ENCODE results near the gene GPR137.
"Not testable (repeated sequence)": the region's sequence is repeated elsewhere in the genome, so short reads cannot be mapped to it uniquely, and the experiment has no call there.

GPR137 gene

DNA sequence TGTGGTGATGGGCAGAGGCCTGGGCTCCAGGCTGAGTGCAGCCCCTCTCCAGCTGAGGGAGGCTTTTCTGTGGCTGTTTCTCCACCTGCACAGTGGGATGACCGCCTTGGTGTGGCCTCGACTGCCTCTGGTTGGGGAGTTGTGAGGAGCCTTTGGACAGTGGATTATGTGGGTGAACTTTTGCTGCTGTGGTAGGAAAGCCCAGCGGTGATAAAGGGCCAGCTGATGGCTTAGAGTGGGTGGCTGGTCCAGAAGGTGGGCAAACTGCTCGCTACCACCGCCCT lies 18.3 kb downstream of the GPR137 start:
- Histone ChIP-seq H3K27ac (ENCODE audit: low read depth, low read length) (peak overlapping the region; percentile 91), H3K9me3 (ENCODE audit: low read length) (no peaks in the 10 kb centered on the region), H3K36me3 (ENCODE audit: insufficient read depth, low read length) (no peaks in the 10 kb centered on the region), H3K9ac (ENCODE audit: low read length) (peak overlapping the region; percentile 73), H3K4me3 (ENCODE audit: low read depth in 1 of 2, low read length in 2 of 2) (peak overlapping the region; percentile 51 to 83), H3K4me1 (ENCODE audit: insufficient read depth, low read length) (peaks cover 38% of the 10 kb centered on the region), H3K27me3 (ENCODE audit: control insufficient read depth in 1 of 2, insufficient read depth in 2 of 2, low read length in 2 of 2) (peaks cover 26 to 41% of the 10 kb centered on the region in 2 donors)

DNA sequence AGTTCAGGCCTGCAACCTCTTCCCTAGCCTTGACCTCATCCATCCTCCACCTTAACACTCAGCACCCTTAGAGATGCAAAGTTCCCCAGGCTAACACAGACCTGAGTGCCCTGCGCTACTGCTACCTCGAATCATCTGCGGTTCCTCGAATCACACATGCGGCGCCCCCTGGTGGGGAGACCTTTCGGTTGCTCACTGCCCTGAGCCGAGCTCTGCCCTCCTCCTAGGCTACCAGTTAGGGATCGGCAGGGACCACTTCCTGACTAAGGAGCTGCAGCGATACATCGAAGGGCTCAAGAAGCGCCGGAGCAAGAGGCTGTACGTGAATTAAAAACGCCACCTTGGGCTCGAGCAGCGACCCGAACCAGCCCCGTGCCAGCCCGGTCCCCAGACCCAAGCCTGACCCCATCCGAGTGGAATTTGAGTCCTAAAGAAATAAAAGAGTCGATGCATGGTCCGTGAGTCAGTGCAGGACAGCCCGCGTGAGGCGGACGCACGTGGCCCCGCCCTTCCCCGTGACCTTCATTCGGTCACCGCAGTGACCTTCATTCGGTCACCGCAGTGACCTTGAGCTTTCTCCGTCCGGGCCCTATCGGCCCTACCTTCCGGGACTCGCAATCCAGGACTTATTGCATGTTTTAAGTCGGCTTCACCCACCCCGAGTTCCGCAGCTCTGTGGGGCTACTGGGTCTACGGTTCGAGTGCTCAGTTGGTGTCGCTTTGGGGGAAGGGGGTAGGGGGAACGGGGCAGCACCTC lies 18.8 kb downstream of the GPR137 start:
- Histone ChIP-seq H3K4me1 (ENCODE audit: insufficient read depth, low read length) (peaks cover 38% of the 10 kb centered on the region), H3K36me3 (ENCODE audit: insufficient read depth, low read length) (no peaks in the 10 kb centered on the region)

DNA sequence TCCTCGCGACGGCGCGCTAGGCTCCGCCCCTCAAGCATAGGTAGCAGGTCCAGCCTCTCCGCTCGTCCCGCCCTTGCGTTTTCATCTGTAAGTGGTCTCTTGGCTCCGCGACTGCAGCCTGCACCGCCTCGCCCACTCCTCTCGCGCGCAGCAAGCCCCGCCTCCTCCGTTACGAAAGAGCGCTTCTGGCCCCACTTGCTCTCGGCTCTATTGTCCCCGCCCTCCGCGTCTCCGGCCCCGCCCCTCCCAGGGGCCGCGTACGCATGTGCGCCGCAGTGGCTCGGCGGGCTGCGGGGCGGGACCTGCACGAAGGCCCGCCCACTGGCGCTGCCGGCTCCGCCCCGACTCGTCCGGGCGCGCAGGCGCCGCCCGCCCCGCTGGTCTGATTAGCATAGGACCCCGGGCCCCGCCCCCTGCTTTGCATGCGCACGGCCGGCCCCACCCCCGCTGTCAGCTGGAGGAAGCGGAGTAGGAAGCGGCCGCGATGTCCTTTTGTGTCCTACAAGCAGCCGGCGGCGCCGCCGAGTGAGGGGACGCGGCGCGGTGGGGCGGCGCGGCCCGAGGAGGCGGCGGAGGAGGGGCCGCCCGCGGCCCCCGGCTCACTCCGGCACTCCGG lies 19.5 kb downstream of the GPR137 start, which contains the start of gene ESRRA:
Gene ESRRA, plus strand, starts transcription at position 450 of the 616 bp plus-strand sequence. CDS start 1,656 bp downstream, outside the sequence.
- peak within 1 kb of the TSS; percentile 73 for H3K9ac ChIP-seq (ENCODE audit: low read length)
- no peaks in the 10 kb centered on the region for H3K36me3 ChIP-seq (ENCODE audit: insufficient read depth, low read length)
- peak within 1 kb of the TSS; percentile 91 for H3K27ac ChIP-seq (ENCODE audit: low read depth, low read length)
- peaks cover 20 to 29% of the 10 kb centered on the region in 2 donors for H3K27me3 ChIP-seq (ENCODE audit: control insufficient read depth in 1 of 2, insufficient read depth in 2 of 2, low read length in 2 of 2)
- no peaks in the 10 kb centered on the region for H3K9me3 ChIP-seq (ENCODE audit: low read length)
- H3K4me1 ChIP-seq (ENCODE audit: insufficient read depth, low read length), result peaks cover 32% of the 10 kb centered on the region
- peak within 1 kb of the TSS; percentile 78 to 83 for H3K4me3 ChIP-seq (ENCODE audit: low read depth in 1 of 2, low read length in 2 of 2)

More for the DNA sequence above, 18.8 kb downstream of the GPR137 start:
- peak overlapping the region; percentile 51 to 83 for H3K4me3 ChIP-seq (ENCODE audit: low read depth in 1 of 2, low read length in 2 of 2)
- peaks cover 26 to 36% of the 10 kb centered on the region in 2 donors for H3K27me3 ChIP-seq (ENCODE audit: control insufficient read depth in 1 of 2, insufficient read depth in 2 of 2, low read length in 2 of 2)
- peak overlapping the region; percentile 91 for H3K27ac ChIP-seq (ENCODE audit: low read depth, low read length)
- H3K9me3 ChIP-seq (ENCODE audit: low read length), result no peaks in the 10 kb centered on the region
- H3K9ac ChIP-seq (ENCODE audit: low read length), result peak overlapping the region; percentile 73

DNA sequence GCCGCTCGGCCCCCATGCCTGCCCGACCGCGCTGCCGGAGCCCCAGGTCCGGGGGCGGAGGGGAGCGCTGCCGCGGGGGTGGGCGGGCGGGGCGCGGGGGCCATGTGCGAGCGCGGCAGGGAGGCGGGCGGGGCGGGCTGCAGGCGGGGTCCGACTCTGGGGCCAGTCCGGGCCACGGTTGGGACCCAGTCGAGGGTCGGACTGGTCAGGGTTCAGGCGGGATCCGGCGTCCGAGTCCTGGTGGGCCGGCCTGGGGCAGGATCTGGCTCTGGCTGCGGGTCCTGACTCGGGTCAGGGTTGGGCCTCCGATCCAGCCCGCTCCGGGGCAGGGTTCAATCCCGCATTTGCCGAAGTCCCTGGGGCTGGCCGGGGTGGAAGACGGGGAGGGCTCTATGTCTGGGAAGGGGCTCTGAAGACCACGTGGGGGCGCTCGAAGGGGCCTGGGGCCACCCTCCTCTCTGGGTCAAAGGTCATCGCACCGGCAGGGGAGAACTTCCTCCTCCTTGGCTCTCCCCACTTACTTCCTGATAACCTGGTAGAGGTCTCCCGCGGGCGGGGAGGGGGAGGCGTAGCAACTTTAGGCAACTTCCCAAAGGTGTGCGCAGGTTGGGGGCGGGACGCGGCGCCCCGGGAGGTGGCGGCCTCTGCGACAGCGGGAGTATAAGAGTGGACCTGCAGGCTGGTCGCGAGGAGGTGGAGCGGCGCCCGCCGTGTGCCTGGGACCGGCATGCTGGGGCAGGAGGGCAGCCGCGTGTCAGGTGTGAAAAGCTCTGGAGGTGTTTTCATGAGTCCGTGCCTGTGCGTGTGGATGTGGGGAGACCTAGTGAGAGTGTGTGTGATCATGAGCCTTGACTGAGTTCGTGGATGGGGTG lies 20.3 kb downstream of the GPR137 start:
- H3K4me3 ChIP-seq (ENCODE audit: low read depth in 1 of 2, low read length in 2 of 2), result peak overlapping the region; percentile 74 to 78
- no peaks in the 10 kb centered on the region for H3K36me3 ChIP-seq (ENCODE audit: insufficient read depth, low read length)
- H3K27me3 ChIP-seq (ENCODE audit: control insufficient read depth in 1 of 2, insufficient read depth in 2 of 2, low read length in 2 of 2), result peaks cover 13 to 22% of the 10 kb centered on the region in 2 donors
- peaks cover 25% of the 10 kb centered on the region for H3K4me1 ChIP-seq (ENCODE audit: insufficient read depth, low read length)
- H3K9ac ChIP-seq (ENCODE audit: low read length), result peak overlapping the region; percentile 58
- H3K27ac ChIP-seq (ENCODE audit: low read depth, low read length), result peak overlapping the region; percentile 85
- H3K9me3 ChIP-seq (ENCODE audit: low read length), result no peaks in the 10 kb centered on the region

DNA sequence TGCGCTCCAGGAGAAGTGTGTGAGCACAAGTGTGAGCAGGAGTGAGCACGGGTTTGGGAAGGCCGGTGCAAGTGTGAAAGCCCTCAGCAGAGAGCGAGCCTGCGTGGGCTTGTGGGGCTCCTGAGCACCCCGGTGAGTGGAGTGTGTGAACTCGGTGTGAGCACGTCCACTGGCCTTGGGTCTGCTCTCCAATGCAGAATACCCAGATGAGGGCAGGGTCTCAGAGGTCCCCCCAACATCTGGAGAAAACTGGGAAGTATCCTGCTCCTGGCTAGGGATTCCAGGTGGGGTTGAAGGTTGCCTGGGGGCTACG lies 20.9 kb downstream of the GPR137 start:
- Histone ChIP-seq H3K9me3 (ENCODE audit: low read length) (no peaks in the 10 kb centered on the region), H3K27me3 (ENCODE audit: control insufficient read depth in 1 of 2, insufficient read depth in 2 of 2, low read length in 2 of 2) (peaks cover 11 to 19% of the 10 kb centered on the region in 2 donors), H3K9ac (ENCODE audit: low read length) (peak overlapping the region; percentile 58), H3K36me3 (ENCODE audit: insufficient read depth, low read length) (no peaks in the 10 kb centered on the region), H3K4me3 (ENCODE audit: low read depth in 1 of 2, low read length in 2 of 2) (peak overlapping the region; percentile 74 to 78), H3K4me1 (ENCODE audit: insufficient read depth, low read length) (peaks cover 21% of the 10 kb centered on the region), H3K27ac (ENCODE audit: low read depth, low read length) (peak overlapping the region; percentile 85)

DNA sequence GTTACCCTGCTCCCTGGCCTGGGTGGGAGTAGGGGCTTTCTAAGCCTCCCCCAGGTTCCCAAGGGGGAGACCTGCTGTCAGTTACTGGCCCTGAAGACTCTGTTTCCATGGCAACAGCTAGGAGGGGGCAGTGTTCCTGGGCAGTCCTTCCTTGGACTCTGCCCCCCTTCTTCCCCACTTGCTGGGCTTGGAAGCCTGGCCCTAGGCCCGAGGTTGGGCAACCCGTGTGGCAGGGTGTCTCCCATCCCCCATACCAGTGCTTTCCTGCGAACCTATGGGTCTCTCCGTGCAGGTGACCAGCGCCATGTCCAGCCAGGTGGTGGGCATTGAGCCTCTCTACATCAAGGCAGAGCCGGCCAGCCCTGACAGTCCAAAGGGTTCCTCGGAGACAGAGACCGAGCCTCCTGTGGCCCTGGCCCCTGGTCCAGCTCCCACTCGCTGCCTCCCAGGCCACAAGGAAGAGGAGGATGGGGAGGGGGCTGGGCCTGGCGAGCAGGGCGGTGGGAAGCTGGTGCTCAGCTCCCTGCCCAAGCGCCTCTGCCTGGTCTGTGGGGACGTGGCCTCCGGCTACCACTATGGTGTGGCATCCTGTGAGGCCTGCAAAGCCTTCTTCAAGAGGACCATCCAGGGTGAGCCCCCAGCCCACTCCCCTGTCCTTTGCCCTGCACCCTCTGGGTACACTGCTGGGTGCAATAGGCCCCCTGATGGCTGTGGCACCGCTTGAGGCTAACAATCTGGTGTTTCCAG lies 21.4 kb downstream of the GPR137 start:
- Histone ChIP-seq H3K27me3 (ENCODE audit: control insufficient read depth in 1 of 2, insufficient read depth in 2 of 2, low read length in 2 of 2) (peaks cover 7 to 14% of the 10 kb centered on the region in 2 donors), H3K9me3 (ENCODE audit: low read length) (no peaks in the 10 kb centered on the region), H3K36me3 (ENCODE audit: insufficient read depth, low read length) (no peaks in the 10 kb centered on the region), H3K27ac (ENCODE audit: low read depth, low read length) (peak overlapping the region; percentile 85), H3K4me3 (ENCODE audit: low read depth in 1 of 2, low read length in 2 of 2) (peak overlapping the region in 1 of 2 donors; percentile 74), H3K9ac (ENCODE audit: low read length) (no peak overlapping the region), H3K4me1 (ENCODE audit: insufficient read depth, low read length) (peaks cover 21% of the 10 kb centered on the region)

DNA sequence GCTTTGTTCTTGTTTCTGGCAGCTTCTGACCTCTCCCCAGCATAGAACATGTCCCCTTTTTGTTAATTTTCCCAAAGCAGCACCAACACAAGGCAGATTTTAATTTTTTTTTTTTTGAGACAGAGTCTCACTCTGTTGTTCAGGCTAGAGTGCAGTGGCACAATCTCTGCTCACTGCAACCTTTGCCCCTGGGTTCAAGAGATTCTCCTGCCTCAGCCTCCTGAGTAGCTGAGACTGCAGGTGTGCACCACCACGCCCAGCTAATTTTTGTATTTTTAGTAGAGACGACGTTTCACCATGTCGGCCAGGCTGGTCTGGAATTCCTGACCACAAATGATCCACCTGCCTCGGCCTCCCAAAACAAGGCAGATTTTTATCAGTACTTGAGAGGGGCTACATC lies 22.1 kb downstream of the GPR137 start:
- not testable (repeated sequence) for H3K27ac ChIP-seq (ENCODE audit: low read depth, low read length); H3K9ac ChIP-seq (ENCODE audit: low read length); H3K4me3 ChIP-seq (ENCODE audit: low read depth in 1 of 2, low read length in 2 of 2); H3K36me3 ChIP-seq (ENCODE audit: insufficient read depth, low read length); H3K9me3 ChIP-seq (ENCODE audit: low read length)
- Histone ChIP-seq H3K4me1 (ENCODE audit: insufficient read depth, low read length) (peaks cover 21% of the 10 kb centered on the region), H3K27me3 (ENCODE audit: control insufficient read depth in 1 of 2, insufficient read depth in 2 of 2, low read length in 2 of 2) (peaks cover 7 to 10% of the 10 kb centered on the region in 2 donors)

DNA sequence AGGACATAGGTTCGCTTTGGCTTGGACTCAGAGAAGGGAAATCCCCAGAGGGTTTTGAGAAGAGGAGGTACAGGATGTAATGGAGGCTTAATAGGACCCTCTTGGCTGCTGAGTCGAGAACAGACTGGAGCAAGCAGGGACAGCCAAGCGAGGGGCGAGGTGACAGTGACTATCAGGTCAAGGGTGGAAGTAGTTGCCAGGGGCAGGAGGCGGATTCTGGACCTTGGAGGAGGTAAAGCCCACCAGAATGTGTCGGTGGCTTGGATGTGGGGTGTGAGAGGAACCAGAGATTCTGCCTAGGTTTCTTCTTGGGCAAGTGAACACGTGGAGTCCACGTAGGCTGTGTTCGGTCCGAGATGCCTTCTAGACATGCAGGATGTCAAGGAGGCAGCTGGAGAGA lies 27.3 kb downstream of the GPR137 start:
- no peak overlapping the region for H3K4me3 ChIP-seq (ENCODE audit: low read depth in 1 of 2, low read length in 2 of 2)
- H3K9me3 ChIP-seq (ENCODE audit: low read length), result no peaks in the 10 kb centered on the region
- H3K27me3 ChIP-seq (ENCODE audit: control insufficient read depth in 1 of 2, insufficient read depth in 2 of 2, low read length in 2 of 2), result no peaks in the 10 kb centered on the region
- H3K9ac ChIP-seq (ENCODE audit: low read length), result no peak overlapping the region
- peaks cover 9% of the 10 kb centered on the region for H3K36me3 ChIP-seq (ENCODE audit: insufficient read depth, low read length)
- peaks cover 8% of the 10 kb centered on the region for H3K4me1 ChIP-seq (ENCODE audit: insufficient read depth, low read length)
- no peak overlapping the region for H3K27ac ChIP-seq (ENCODE audit: low read depth, low read length)

DNA sequence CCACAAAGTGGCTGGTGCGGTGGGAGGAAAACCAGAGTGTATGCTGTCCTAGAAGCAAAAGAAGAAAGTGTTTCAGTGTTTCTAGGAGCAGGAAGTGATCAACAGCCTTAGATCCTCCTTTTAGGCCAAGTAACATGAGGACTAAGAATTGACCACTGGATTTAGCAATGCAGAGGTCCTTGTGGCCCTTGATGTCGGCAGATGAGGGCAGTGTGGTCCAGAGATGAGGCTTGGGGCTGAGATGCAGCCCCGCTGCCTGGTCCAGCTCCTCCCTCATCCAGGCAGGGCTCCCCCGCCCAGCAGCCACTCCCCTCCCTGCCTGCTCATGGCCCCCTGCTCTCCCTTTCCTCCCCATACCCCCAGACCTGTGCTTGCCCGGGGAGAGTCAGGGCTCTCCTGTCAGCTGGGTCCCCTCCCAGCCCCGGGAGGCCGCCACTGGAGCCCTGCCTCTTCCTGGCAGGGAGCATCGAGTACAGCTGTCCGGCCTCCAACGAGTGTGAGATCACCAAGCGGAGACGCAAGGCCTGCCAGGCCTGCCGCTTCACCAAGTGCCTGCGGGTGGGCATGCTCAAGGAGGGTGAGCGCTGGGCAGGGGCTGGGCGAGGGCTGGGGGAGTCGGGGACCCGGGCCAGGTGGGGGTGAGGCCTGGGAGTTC lies 28.0 kb downstream of the GPR137 start:
- Histone ChIP-seq H3K4me3 (ENCODE audit: low read depth in 1 of 2, low read length in 2 of 2) (no peak overlapping the region), H3K4me1 (ENCODE audit: insufficient read depth, low read length) (peaks cover 8% of the 10 kb centered on the region), H3K36me3 (ENCODE audit: insufficient read depth, low read length) (peaks cover 9% of the 10 kb centered on the region), H3K9ac (ENCODE audit: low read length) (no peak overlapping the region), H3K27ac (ENCODE audit: low read depth, low read length) (no peak overlapping the region), H3K27me3 (ENCODE audit: control insufficient read depth in 1 of 2, insufficient read depth in 2 of 2, low read length in 2 of 2) (no peaks in the 10 kb centered on the region), H3K9me3 (ENCODE audit: low read length) (no peaks in the 10 kb centered on the region)

DNA sequence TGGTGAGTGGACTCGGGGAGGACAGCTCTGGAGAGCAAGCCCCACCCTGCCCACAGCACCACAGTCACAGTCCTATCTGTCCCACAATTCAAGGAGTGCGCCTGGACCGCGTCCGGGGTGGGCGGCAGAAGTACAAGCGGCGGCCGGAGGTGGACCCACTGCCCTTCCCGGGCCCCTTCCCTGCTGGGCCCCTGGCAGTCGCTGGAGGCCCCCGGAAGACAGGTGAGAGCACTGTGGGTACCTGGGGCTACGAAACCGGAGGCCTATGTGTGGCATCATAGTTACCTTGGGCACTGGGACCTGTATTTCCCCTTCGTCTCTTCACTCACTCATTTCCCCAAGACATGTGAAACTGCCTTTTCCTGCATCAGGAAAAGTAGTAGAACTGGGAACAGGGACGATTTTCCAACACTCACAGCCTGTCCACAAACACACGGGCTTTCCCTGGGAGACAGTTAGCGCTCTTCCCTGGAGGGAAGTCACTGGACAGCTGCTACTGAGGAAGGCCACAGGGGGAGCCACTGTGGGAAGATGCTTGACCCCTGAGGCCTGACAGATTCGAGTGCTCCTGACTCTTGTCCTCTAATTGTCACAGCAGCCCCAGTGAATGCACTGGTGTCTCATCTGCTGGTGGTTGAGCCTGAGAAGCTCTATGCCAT lies 28.6 kb downstream of the GPR137 start:
- Histone ChIP-seq H3K4me3 (ENCODE audit: low read depth in 1 of 2, low read length in 2 of 2) (no peak overlapping the region), H3K9ac (ENCODE audit: low read length) (no peak overlapping the region), H3K4me1 (ENCODE audit: insufficient read depth, low read length) (peaks cover 14% of the 10 kb centered on the region), H3K36me3 (ENCODE audit: insufficient read depth, low read length) (peaks cover 9% of the 10 kb centered on the region), H3K27ac (ENCODE audit: low read depth, low read length) (no peak overlapping the region), H3K9me3 (ENCODE audit: low read length) (no peaks in the 10 kb centered on the region), H3K27me3 (ENCODE audit: control insufficient read depth in 1 of 2, insufficient read depth in 2 of 2, low read length in 2 of 2) (no peaks in the 10 kb centered on the region)
